HG03139 (cell line): ENCODE results near the gene SRBD1.

Experiments used
- ATAC-seq: cut with Tn5 transposase; IDR thresholded peaks from one replicate; pipeline ENCODE4 v1.9.1; 2021; ENCODE audit not compliant: unreplicated experiment

Gene SRBD1

GRCh38 chr2:45634223-45634622 is 23.2 kb upstream of the SRBD1 start:
- no peak for ATAC-seq

DNA sequence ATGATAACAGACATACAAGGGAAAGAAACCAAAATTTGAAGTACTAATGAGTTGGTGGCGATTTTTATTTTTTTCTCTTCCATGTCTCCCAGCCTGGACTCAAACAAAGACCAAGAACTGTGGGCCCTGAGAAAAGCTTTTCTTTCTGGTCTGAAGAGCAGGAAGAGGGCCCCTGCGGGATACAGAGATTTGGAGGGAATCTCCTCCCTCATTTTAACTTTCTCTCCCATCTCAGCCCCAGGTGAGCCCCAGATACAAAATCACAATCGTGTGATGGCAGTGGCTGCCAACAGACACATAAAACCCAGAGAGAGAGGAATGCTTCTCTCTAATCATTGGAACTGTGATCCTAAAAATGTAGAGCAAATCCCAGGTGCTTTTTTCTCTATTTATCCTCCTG is 20.9 kb upstream of the SRBD1 start:
- ATAC-seq, result no peak

DNA sequence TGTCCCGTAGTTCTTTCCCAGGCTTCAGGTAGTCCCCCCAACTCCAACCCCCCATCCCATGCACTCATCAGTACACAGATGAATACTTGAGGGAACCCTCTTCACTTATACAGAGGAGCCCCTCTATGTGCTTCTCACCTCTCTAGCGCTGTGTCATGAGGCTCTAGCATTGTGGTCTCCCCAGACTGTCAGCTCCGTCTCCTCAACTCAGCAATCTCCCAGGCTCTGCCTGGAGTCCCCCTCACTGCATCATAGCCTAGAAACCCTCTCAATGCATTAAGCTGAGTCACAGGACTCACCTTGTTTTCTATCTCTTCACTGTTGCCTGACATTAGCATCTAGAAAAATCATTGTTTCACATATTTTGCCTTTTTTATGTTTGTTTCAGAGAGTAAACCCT is 20.3 kb upstream of the SRBD1 start:
- ATAC-seq, result no peak

GRCh38 chr2:45629971-45630370 is 18.9 kb upstream of the SRBD1 start:
- ATAC-seq, result no peak

DNA sequence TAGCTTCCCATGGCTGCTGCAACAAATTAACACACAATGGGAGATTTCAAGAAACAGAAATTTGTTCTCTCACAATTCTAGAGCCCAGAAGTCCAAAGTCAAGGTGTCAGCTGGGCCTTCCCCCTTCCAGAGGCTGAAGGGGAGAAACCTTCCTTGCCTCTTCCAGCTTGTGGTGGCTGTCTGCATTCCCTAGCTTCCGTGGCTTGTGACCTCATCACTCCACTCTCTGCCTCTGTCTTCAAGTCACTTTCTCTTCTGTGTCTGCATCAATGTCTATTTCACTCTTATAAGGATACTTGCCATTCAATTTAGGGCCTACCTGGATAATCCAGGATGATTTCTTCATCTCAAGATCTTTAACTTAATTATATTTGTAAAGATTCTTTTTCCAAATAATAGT is 16.8 kb upstream of the SRBD1 start:
- ATAC-seq, result no peak

GRCh38 chr2:45626387-45627221 is 15.5 kb upstream of the SRBD1 start:
- no peak for ATAC-seq

DNA sequence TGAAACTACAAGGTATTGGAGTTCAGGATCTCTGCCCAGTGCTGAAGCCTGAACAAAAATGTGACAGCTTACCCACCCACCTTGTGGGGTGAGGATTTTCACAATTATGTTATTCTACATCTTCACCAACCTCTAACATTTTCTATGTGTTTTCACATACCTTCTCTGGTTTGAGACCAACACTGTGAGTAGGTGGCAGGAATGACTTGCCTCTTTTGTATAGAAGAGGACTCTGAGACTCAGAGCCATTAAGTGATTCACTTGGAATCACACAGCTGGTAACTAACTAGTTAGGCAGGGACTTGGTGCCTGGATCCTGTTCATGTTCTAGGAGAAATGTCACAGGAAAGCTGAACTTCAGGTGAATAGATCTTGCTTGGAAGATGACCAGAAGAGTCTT is 14.8 kb upstream of the SRBD1 start:
- ATAC-seq, result no peak

- no peak for ATAC-seq
These were observed 12.0 kb upstream of the SRBD1 start for GRCh38 chr2:45623098-45623497.

GRCh38 chr2:45622336-45623075 is 11.4 kb upstream of the SRBD1 start:
- no peak for ATAC-seq

GRCh38 chr2:45617496-45617895 is 6.4 kb upstream of the SRBD1 start:
- ATAC-seq, result no peak

DNA sequence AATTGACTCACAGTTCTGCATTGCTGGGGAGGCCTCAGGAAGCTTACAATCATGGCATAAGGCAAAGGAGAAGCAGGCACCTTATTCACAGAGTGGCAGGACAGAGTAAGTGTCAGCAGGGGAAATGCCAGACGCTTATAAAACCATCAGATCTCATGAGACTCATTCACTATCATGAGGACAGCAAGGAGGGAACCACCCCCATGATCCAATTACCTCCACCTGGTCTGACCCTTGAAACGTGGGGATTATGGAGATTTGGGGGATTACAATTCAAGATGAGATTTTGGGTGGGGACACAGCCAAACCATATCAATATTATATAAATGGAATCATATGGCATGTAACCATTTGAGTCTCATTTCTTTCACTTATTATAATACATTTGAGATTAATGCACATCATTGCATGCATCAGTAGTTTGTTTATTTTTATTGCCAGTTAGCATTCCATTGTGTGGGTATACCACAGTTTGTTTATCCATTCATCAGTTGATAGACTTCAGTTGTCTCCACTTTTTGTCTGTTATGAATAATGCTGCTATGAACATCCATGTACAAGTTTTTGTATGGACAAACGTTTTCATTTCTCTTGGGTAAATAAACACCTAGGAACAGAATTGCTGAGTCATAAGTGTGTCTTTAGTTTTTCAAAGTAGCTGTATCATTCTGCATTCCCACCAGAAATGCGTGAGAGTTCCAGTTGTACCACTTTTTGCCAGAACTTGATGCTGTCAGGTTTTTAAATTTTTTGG is 5.8 kb upstream of the SRBD1 start:
- no peak for ATAC-seq

DNA sequence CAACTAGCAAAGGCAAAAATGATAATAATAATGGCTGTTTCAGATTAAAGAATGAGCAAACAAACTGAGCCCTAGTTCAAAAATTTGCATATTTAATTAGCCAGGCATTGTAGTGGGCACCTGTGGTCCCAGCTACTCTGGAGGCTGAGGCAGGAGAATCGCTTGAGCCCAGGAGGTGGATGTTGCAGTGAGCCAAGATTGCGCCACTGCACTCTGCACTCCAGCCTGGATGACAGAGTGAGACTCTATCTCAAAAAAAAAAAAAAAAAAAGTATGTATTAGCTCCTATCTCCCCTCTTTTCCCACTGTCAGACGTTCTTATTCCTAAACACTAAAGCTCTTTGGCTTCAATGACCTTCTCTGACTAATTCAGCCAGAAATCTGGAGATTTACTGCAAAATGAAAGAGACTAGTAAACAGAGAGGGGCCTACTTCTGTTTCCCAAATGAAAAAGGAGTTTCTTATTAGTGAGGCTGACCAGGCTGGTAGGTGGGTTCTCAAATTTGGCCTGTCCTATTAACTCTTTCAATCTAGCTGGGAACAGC is 3.9 kb upstream of the SRBD1 start:
- no peak for ATAC-seq

DNA sequence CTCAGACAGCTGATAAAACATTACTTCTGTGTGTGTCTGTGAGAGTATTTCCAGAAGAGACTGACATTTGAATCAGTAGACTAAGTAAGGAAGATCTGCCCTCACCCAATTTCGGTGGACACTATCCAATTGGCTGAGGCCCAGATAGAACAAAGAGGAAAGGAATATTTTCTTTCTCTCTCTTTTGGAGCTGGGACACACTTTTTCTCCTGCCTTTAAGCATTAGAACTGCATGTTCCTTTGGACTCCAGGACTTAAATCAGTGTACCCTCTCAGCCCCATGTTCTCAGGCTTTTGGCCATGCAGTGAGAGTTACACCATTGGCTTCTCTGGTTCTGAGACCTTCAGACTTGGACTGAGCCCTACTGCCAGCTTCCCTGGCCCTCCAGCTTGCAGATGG is 3.3 kb upstream of the SRBD1 start:
- ATAC-seq, result no peak

- no peak for ATAC-seq
These were observed 1.7 kb upstream of the SRBD1 start for GRCh38 chr2:45612731-45613130.

DNA sequence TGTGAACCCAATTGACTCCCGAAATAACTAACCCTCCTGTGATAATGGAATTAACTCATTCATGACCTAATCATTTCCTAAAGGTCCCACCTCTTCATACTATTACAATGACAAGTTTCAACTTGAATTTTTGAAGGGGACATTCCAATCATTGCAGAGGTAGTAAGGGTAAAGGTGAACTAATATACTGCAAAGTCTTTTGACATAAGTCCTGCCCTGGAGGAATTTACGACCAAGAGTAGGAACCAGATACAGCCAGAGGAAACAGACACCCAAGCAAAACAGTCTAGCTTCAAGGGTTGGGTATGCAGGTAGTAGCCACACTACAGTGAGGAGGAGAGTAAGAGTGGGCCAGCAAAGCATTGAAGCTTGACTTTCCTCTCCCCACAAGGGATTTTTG is 1.2 kb upstream of the SRBD1 start:
- no peak for ATAC-seq

DNA sequence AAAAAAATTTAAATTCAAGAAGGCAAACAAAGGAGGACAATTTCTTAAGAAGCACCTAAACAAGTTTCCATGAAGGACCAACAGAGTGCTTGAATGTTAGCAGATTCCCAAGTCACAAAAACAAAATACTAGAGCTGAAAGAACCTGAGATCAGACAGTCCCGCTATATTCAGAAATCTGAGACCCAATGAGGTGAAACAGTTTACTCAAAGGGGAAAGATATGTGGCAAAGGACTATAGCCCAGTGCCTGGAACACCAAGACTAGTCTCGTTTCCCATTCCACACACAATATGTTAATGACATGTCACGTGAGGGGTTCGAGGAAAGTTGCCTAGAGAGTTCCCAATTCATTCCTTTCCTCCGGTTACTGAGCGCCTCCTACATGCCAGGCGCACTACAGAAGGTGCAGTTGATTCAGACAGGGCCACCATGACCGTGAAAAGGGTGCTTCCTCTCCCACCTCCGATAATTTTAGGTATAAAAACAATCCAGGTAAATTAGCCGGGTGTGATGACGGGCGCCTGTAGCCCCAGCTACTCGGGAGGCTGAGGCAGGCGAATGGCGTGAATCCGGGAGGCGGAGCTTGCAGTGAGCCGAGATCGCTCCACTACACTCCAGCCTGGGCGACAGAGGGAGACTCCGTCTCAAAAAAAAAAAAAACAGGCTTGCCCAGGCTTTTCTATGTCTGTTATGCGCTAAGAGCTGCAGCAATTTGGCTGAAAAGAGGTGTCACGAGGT is 617 bp downstream of the SRBD1 start:
- peak; percentile 27 for ATAC-seq

- ATAC-seq, result no peak
These were observed 3.4 kb downstream of the SRBD1 start for GRCh38 chr2:45607701-45608100.

GRCh38 chr2:45606796-45607195 is 4.3 kb downstream of the SRBD1 start:
- ATAC-seq, result no peak

DNA sequence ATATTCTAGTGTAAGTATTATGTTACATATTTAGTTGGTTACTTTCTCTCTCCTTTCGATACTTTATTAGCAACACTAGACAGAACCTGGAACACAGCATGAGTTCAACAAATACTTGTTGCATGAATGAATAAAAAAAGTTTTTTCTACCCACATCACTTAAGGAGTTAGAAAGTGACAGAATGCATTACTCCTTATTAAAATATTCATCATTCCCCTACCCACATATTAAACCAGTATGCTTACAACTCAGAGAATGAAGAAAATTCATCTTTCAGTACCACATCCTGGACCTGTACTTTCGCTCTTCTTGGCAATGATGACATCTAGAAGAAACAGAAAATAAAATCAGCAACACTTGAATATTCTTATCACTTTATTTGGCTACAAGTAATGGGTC is 6.0 kb downstream of the SRBD1 start:
- ATAC-seq, result no peak

GRCh38 chr2:45602624-45603023 is 8.4 kb downstream of the SRBD1 start:
- ATAC-seq, result no peak

DNA sequence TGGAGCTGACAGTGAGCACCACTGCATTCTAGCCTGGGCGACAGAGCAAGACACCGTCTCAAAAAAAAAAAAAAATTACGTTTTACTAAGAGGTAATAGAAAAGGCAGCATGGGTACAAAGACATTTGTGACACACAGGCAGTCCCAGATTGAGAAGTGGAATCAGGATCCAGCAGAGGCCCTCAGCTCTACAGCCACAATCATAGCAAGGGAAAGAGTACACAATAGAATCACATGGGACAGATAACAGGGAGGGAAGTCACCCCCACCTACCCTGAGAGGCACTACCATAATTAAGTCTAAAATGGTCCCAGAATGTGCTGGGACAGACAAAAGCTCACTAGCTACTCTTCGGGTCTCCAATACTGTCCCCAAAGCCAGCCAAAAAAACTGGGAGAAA is 12.5 kb downstream of the SRBD1 start:
- ATAC-seq, result no peak
